ENCODE data around the gene DPP10. TPM values are rescaled to one million over a fixed set of nuclear protein-coding genes. Genes with fewer than 3 reads are reported as not detected.

Gene DPP10
- total RNA-seq, 2 experiments from 2014 or later, result not detected

DNA sequence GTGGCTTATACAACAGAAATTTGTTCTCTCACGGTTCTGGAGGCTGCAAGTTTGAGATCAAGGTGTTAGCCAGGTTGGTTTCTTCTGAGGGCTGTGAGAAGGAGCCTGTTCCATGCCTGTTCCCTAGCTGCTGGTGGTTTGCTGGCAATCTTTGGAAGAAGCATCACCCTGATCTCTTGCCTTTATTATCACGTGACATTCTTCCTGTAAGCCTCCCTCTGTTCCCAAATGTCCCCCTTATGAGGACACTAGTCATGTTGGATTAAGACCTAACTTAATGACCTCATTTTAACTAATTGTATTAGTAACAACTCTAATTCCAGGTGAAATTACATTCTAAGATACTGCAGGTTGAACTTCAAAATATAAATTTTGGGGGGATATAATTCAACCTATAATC is 135.2 kb downstream of the DPP10 start:
- CTCF ChIA-PET, result no interaction called here

DNA sequence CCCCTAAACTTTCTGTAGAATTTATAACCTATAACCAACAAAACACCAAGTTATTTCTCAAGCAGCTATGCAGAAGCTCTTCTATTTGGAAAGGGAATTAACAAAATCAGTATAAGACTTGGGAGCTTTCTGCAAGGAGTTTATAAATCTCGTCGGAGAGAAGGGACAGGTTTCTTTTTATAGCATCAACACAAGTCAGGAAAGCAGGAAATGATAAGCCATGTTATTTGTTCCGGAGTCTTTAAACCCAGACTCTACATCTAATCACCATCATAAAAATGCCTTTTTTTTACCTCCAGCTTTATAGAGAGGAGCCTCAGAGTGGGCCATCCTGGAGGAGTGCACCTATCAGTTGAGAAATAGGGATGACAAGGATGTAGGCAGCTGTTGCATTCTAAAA is 137.1 kb downstream of the DPP10 start:
- POLR2A ChIA-PET, result no interaction called here
- CTCF ChIA-PET, result no interaction called here

More for the DNA sequence above, 135.2 kb downstream of the DPP10 start:
- POLR2A ChIA-PET, result no interaction called here

- ChIA-PET CTCF (no interaction called here), POLR2A (no interaction called here)
Observed at GRCh38 chr2:114580691-114581090, 138.2 kb downstream of the DPP10 start.

DNA sequence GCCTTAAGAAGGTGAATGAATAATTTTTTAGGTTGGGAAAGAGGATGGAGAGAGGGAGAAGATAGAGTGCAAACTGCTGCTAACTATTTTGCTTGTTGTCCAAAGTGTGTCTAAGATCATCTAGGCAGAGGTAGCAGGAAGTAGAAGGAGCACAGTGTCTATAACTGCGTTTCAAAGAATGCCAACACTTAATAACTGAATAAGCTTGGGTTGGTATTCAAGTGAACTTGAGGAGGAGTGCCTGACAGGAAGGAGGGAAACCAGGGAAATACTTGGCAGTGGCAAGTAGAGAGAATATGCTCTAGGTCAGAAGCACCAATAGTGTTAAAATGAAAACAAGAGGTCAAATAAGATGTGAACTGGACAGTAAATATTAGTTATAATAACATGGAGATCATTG is 155.9 kb downstream of the DPP10 start:
- ChIA-PET CTCF (no interaction called here), POLR2A (no interaction called here)

GRCh38 chr2:114609203-114609602 is 166.8 kb downstream of the DPP10 start:
- POLR2A ChIA-PET, result no interaction called here
- CTCF ChIA-PET, result no interaction called here

GRCh38 chr2:114609801-114610200 is 167.4 kb downstream of the DPP10 start:
- ChIA-PET POLR2A (no interaction called here), CTCF (no interaction called here)

DNA sequence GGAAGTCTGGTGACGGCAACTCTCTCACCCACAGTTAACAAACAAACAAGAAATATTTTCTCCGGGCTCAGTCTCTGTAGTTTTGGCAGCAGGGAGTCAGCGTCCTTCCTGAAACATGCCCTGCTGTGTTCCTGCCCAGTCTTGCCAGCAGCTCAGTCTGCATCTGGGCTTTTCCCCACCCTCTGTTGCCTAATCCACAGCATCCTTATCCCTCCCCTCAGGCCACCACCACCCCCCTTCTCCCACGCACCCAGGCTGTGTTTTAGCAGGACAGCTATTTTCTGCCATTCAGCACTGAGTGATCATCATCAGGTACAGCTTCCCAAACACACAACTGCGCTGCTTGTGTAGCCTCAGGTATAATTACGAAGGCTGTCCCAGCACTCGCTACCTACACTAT is 168.2 kb downstream of the DPP10 start:
- POLR2A ChIA-PET, result no interaction called here
- CTCF ChIA-PET, result no interaction called here

DNA sequence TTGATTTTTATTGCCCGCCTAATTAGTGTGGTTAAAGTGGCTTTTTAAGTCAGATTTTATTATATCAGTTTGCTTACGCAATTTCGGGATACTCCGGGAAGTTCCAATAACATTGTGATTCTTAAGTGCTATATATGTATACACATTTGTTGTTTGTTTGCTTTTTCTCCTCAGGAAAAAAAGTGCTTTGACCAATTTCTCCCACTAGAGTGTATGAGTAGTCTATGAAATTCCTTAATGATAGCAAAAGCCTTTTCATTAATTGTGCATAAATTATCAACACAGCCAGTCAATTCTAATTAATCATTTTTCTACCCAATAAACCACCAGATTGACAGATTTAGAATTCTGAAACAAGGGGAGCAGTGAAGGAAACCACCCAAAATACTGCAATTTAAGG is 172.2 kb downstream of the DPP10 start:
- CTCF ChIA-PET, result no interaction called here
- POLR2A ChIA-PET, result no interaction called here

- ChIA-PET POLR2A (no interaction called here), CTCF (no interaction called here)
Observed at GRCh38 chr2:114628481-114628880, 186.0 kb downstream of the DPP10 start.

GRCh38 chr2:114631146-114631545 is 188.7 kb downstream of the DPP10 start:
- POLR2A ChIA-PET, result no interaction called here
- CTCF ChIA-PET, result no interaction called here

GRCh38 chr2:114642166-114642770 is 199.8 kb downstream of the DPP10 start:
- POLR2A ChIA-PET, result no interaction called here
- CTCF ChIA-PET, result no interaction called here

DNA sequence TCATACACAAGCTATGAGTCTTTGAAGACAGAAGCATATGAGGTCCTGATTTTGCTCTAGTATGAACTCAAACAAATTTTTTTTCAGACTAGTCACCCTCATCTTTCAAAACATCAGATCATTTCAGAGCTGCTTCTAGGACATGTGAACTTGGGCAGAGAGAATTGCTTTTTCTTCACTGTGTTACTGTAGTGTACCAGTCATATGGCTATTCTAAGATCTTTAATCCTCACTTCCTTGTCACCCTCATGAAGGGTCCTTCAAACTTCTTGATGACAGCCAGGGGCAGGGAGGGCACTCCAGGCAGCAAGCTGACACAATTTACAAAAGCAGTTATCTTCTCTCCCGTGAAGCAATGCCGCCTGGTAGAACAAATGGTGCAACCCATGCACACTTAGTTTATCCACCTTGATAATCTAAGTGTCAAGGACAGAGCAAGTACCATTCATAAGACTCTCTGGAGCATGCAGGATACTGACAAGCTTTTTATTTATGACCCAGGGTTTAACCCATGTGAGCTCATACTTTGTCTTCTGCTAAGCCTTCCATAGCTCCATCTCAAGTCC is 200.6 kb downstream of the DPP10 start:
- CTCF ChIA-PET, result no interaction called here
- POLR2A ChIA-PET, result no interaction called here

GRCh38 chr2:114651933-114652332 is 209.5 kb downstream of the DPP10 start:
- ChIA-PET CTCF (no interaction called here), POLR2A (no interaction called here)

DNA sequence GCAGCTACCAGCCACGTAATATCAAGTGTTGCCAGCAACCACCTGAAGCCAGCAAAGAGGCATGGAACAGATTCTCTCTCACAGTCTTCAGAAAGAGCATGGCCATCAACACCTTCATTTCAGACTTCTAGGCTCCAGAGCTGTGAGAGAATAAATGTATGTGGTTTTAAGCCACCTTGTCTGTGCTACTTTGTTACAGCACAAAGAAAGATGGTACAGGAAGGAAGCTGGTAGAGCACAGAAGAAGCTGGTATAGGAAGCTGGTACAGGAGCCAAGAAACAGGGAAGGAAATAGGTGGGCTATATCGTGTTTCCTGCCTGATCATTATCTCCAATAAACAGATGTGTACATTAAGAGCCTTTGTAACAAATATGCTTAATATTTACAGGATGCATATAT is 217.4 kb downstream of the DPP10 start:
- ChIA-PET CTCF (no interaction called here), POLR2A (interaction anchor here (0.6 kb wide), 1 partner anchor 432 kb away, joined by 5 read pairs; no protein-coding TSS in a partner anchor)

GRCh38 chr2:114661971-114662939 is 219.8 kb downstream of the DPP10 start:
- ChIA-PET CTCF (no interaction called here), POLR2A (no interaction called here)

DNA sequence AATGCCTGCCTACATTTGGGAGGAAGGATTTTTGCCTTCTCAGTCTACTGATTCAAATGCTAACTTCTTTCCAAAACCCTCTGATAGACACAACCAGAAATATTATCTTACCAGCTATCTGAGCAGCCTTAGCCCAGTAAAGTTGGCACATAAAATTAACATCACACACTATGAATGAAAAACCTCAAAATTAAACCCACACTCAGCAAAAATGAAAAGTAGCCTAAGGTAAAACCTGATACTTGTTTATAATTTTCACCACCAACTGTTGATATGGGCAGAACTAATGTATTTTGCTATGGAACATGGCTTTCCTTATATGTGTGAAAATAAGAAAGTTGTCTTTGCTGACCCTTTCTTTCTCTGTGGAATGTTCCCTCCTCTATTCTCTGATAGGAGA is 226.0 kb downstream of the DPP10 start:
- POLR2A ChIA-PET, result no interaction called here
- CTCF ChIA-PET, result no interaction called here

DNA sequence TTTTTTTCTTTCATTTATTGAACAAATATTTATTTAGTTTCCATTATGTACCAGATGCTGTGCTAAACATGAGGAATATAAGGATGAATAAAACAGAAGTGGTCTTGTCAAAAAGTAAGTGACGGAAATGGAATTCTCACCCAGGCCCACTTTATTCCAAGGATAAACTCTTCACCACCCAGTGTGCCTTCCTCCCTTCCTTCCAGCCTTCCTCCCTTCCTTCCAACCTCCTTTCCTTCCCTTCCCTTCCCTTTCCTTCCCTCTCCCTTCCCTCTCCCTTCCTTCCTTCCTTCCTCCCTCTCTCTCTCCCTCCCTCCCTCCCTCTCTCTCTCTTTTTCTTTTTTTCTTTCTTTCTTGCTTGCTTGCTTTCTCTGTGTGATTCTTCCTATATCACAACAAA is 240.8 kb downstream of the DPP10 start:
- POLR2A ChIA-PET, result no interaction called here
- CTCF ChIA-PET, result no interaction called here

GRCh38 chr2:114684403-114684802 is 242.0 kb downstream of the DPP10 start:
- ChIA-PET CTCF (no interaction called here), POLR2A (no interaction called here)

DNA sequence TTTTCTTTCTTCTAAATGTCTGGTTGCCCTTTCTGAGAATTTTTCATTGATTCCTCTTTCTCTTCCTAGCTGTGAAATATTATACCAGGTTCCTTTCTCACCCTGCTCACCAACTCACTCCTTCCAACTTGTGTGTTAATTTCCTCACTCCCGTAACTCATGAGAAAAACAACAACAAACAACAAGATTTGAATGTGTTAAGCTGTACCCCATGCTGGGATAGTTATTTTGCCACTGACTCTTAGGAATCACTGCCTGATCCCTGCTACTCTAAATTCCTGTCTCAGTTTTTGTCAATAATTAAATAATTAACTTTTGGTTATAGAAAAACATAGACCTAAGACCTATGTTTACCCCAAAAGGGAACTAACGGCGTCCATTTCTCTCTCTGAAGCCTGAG is 242.7 kb downstream of the DPP10 start:
- ChIA-PET POLR2A (no interaction called here), CTCF (no interaction called here)

GRCh38 chr2:114688241-114688640 is 245.8 kb downstream of the DPP10 start:
- ChIA-PET POLR2A (no interaction called here), CTCF (no interaction called here)

GRCh38 chr2:114698520-114698919 is 256.1 kb downstream of the DPP10 start:
- ChIA-PET CTCF (no interaction called here), POLR2A (no interaction called here)
